SW480 (cell line): ENCODE data around the gene ACP1.

Source experiments
- DNase-seq: peaks from one replicate; pipeline ENCODE4 v3.0.0-alpha.2; 2016; ENCODE audit warnings: low spot score

The ACP1 gene

GRCh38 chr2:280650-281110 lies 15.9 kb downstream of the ACP1 start:
- no peak for DNase-seq

- DNase-seq: no peak
Observed at GRCh38 chr2:281381-281780, 16.6 kb downstream of the ACP1 start.

- no peak for DNase-seq
Observed at GRCh38 chr2:282371-283263, 17.9 kb downstream of the ACP1 start.

- no peak for DNase-seq
Observed at GRCh38 chr2:283996-284794, 19.4 kb downstream of the ACP1 start.

GRCh38 chr2:284896-285492 lies 20.2 kb downstream of the ACP1 start:
- no peak for DNase-seq

GRCh38 chr2:285531-285930 lies 20.8 kb downstream of the ACP1 start:
- no peak for DNase-seq

- DNase-seq: no peak
Observed at GRCh38 chr2:286035-286434, 21.3 kb downstream of the ACP1 start.

GRCh38 chr2:286774-287392 lies 22.1 kb downstream of the ACP1 start:
- DNase-seq: no peak

GRCh38 chr2:287471-287885 lies 22.7 kb downstream of the ACP1 start:
- DNase-seq: no peak

GRCh38 chr2:287911-288757 lies 23.4 kb downstream of the ACP1 start, which contains the start of gene ALKAL2:
Gene ALKAL2 (minus strand): TSS chr2:288091. CDS start chr2:287835, 256 bp downstream.
- no peak for DNase-seq

GRCh38 chr2:288758-289361 lies 24.1 kb downstream of the ACP1 start:
- DNase-seq: no peak

GRCh38 chr2:289362-290089 lies 24.8 kb downstream of the ACP1 start:
- DNase-seq: peak; percentile 38

- DNase-seq: peak; percentile 70
Observed at GRCh38 chr2:290090-290722, 25.5 kb downstream of the ACP1 start.

GRCh38 chr2:295090-295489 lies 30.3 kb downstream of the ACP1 start:
- no peak for DNase-seq

- no peak for DNase-seq
Observed at GRCh38 chr2:296354-296753, 31.6 kb downstream of the ACP1 start.

GRCh38 chr2:305366-305765 lies 40.6 kb downstream of the ACP1 start:
- DNase-seq: no peak

GRCh38 chr2:309148-309953 lies 44.6 kb downstream of the ACP1 start:
- no peak for DNase-seq

- no peak for DNase-seq
Observed at GRCh38 chr2:309954-310510, 45.3 kb downstream of the ACP1 start.
